GM23248 (cell line): Measurements from ENCODE around the gene CLCN4. TPM values are rescaled to one million over a fixed set of nuclear protein-coding genes. Genes with fewer than 3 reads are reported as not detected.

Experiments used
- DNase-seq: peaks from one replicate; pipeline ENCODE4 v3.0.0-alpha.2; 2015
- H2AFZ ChIP-seq: fragments of 200-600 bp; sonication (generic); 2 replicates; pipeline ENCODE4 v1.6.1; 2016; ENCODE audit warnings: antibody characterized with exemption
- H3F3A ChIP-seq: fragments of 200-600 bp; sonication (generic); 2 replicates; pipeline ENCODE4 v1.6.1; 2016; ENCODE audit warnings: mild to moderate bottlenecking, antibody characterized with exemption, mixed run types; ENCODE audit not compliant: insufficient read depth
- H3K27ac ChIP-seq: fragments of 200-600 bp; sonication (generic); 2 replicates; pipeline ENCODE4 v1.5.1; 2016; ENCODE audit warnings: mild to moderate bottlenecking
- H3K27me3 ChIP-seq: fragments of 200-600 bp; sonication (generic); replicated peaks from 2 replicates; pipeline ENCODE4 v1.6.1; 2016; ENCODE audit warnings: mild to moderate bottlenecking; ENCODE audit not compliant: insufficient read depth
- H3K36me3 ChIP-seq: fragments of 200-600 bp; sonication (generic); 2 replicates; pipeline ENCODE4 v1.6.1; 2016; ENCODE audit warnings: low read depth, mild to moderate bottlenecking
- H3K4me1 ChIP-seq: fragments of 200-600 bp; sonication (generic); 2 replicates; pipeline ENCODE4 v1.6.1; 2016; ENCODE audit warnings: mild to moderate bottlenecking; ENCODE audit not compliant: insufficient read depth
- H3K4me2 ChIP-seq: fragments of 200-600 bp; sonication (generic); one replicate; pipeline ENCODE4 v1.6.1; 2016; ENCODE audit warnings: mild to moderate bottlenecking; ENCODE audit not compliant: unreplicated experiment
- H3K4me3 ChIP-seq: fragments of 200-600 bp; sonication (generic); 2 replicates; pipeline ENCODE4 v1.5.1; 2016; ENCODE audit warnings: mild to moderate bottlenecking
- H3K79me2 ChIP-seq: fragments of 200-600 bp; sonication (generic); 2 replicates; pipeline ENCODE4 v1.6.1; 2016; ENCODE audit warnings: mild to moderate bottlenecking; ENCODE audit not compliant: insufficient read depth
- H3K9ac ChIP-seq: fragments of 200-600 bp; sonication (generic); 2 replicates; pipeline ENCODE4 v1.6.1; 2016; ENCODE audit warnings: mild to moderate bottlenecking
- H3K9me2 ChIP-seq: fragments of 200-600 bp; sonication (generic); 2 replicates; pipeline ENCODE4 v1.6.1; 2016; ENCODE audit warnings: mixed run types, mild to moderate bottlenecking, moderate library complexity; ENCODE audit not compliant: insufficient read depth
- H3K9me3 ChIP-seq: fragments of 200-600 bp; sonication (generic); one replicate; pipeline ENCODE4 v1.6.1; 2017; ENCODE audit warnings: low read depth
- H4K20me1 ChIP-seq: fragments of 200-600 bp; sonication (generic); 2 replicates; pipeline ENCODE4 v1.6.0; 2016; ENCODE audit not compliant: insufficient read depth
- EZH2 ChIP-seq: fragments of 200-600 bp; sonication (generic); IDR thresholded peaks from 2 replicates; pipeline ENCODE4 v1.6.1; 2018; ENCODE audit warnings: antibody characterized with exemption, mild to moderate bottlenecking; ENCODE audit not compliant: insufficient read depth, poor library complexity, severe bottlenecking
- EZH2phosphoT487 ChIP-seq: fragments of 200-600 bp; sonication (generic); IDR thresholded peaks from 2 replicates; pipeline ENCODE4 v1.6.1; 2018; ENCODE audit warnings: antibody characterized with exemption, moderate library complexity, mild to moderate bottlenecking, low read depth; ENCODE audit not compliant: insufficient read depth
- WGBS, 2 experiments: methylation state at CpG; one replicate each; pipeline ENCODE4 v1.1.6; 2015 to 2017; ENCODE audit warnings: low lambda C conversion rate in 2 of 2, low coverage in 1 of 2; ENCODE audit errors: missing lambda C conversion rate in 2 of 2; 5-methylcytosine and 5-hydroxymethylcytosine counted together
- in situ Hi-C: fragments of 300-500 bp; cut with MboI; formaldehyde crosslinking; loops from 2 replicates; pipeline ENCODE4 v1.15.0; 2020
- polyA plus RNA-seq: library from polyadenylated mRNA; unstranded; fragments of >200 nt; fragmentation: Nextera tagmentation; extraction: Ambion mirVana; gene quantifications from 2 replicates; pipeline ENCODE4 v1.2.1, GENCODE V29; 2016
- total RNA-seq: library from RNA; depleted of rRNA; stranded (reverse); fragments of >200 nt; shearing (Covaris generic); gene quantifications from 2 replicates; pipeline ENCODE4 v1.2.3, GENCODE V29; 2014

The CLCN4 gene
- total and polyA plus RNA-seq, 2 experiments from 2014 or later = 0.29 to 0.97 TPM

DNA sequence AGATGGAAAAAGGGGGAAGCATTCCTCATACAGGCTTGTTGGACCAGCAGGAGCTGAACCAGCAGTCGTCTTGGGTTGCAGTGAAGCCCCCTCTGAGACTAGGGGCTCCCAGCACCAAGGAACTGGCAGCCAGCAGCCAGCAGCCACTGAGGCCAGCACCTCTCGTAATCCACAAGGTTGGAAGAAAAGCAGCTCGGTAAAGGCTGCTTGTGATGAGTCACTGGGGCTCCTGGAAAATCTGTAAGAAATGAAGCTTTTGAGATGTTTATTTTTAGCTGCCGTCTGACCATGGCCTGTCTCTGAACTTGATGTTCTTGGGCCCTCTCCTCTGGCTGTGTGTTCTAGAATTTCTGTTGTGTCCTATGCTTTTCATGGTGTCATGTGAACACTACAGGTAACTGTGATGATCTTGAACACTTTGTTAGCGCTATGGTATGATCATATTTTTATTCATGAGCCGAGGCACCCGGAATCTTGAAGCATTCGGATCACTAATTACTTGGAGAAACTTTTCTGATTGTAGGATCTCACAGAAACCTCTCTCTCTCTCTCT, 18.6 kb downstream of the CLCN4 start:
- peak overlapping the region; percentile 35 for H3K4me2 ChIP-seq
- no peak overlapping the region for H3K27ac ChIP-seq
- DNase-seq = peak; percentile 74
- H3F3A ChIP-seq = no peaks in the 10 kb centered on the region
- H3K9me2 ChIP-seq = no peaks in the 10 kb centered on the region
- H3K36me3 ChIP-seq = no peaks in the 10 kb centered on the region
- TF ChIP-seq EZH2phosphoT487 (no peak), EZH2 (no peak)
- no peaks in the 10 kb centered on the region for H4K20me1 ChIP-seq
- no peaks in the 10 kb centered on the region for H3K79me2 ChIP-seq
- in situ Hi-C loops = loop anchor here (25.0 kb wide), 1 partner anchor 562 kb away; no protein-coding TSS in a partner anchor
- WGBS, 2 experiments = 23 to 76% methylated on average over 5 of the region's 8 CpGs
- no peak overlapping the region for H2AFZ ChIP-seq
- H3K9ac ChIP-seq = no peak overlapping the region
- H3K4me1 ChIP-seq = peaks cover 5% of the 10 kb centered on the region
- no peaks in the 10 kb centered on the region for H3K27me3 ChIP-seq
- no peaks in the 10 kb centered on the region for H3K9me3 ChIP-seq
- no peak overlapping the region for H3K4me3 ChIP-seq

- H3K9me3 ChIP-seq = no peaks in the 10 kb centered on the region
- H3K9me2 ChIP-seq = no peaks in the 10 kb centered on the region
- no peaks in the 10 kb centered on the region for H3K79me2 ChIP-seq
- TF ChIP-seq EZH2 (no peak), EZH2phosphoT487 (no peak)
- H3K4me3 ChIP-seq = no peak overlapping the region
- no peak overlapping the region for H2AFZ ChIP-seq
- H3K4me1 ChIP-seq = peaks cover 5% of the 10 kb centered on the region
- DNase-seq = no peak
- H4K20me1 ChIP-seq = no peaks in the 10 kb centered on the region
- no peak overlapping the region for H3K27ac ChIP-seq
- H3K9ac ChIP-seq = no peak overlapping the region
- 49 to 53% methylated on average over 13 to 15 of the region's 16 CpGs for WGBS, 2 experiments
- H3F3A ChIP-seq = no peaks in the 10 kb centered on the region
- no peaks in the 10 kb centered on the region for H3K36me3 ChIP-seq
- in situ Hi-C loops = loop anchor here (25.0 kb wide), 1 partner anchor 561 kb away; no protein-coding TSS in a partner anchor
- no peaks in the 10 kb centered on the region for H3K27me3 ChIP-seq
- H3K4me2 ChIP-seq = no peak overlapping the region
These were observed 19.6 kb downstream of the CLCN4 start for GRCh38 chrX:10176121-10177003.

GRCh38 chrX:10177004-10177396, 20.2 kb downstream of the CLCN4 start:
- DNase-seq = no peak
- Histone ChIP-seq H3K4me1 (peaks cover 5% of the 10 kb centered on the region), H3K4me2 (no peak overlapping the region), H3K36me3 (no peaks in the 10 kb centered on the region), H3K9me3 (no peaks in the 10 kb centered on the region), H3K27ac (no peak overlapping the region), H4K20me1 (no peaks in the 10 kb centered on the region), H2AFZ (no peak overlapping the region), H3K9me2 (no peaks in the 10 kb centered on the region), H3F3A (no peaks in the 10 kb centered on the region), H3K27me3 (no peaks in the 10 kb centered on the region), H3K79me2 (no peaks in the 10 kb centered on the region), H3K4me3 (no peak overlapping the region), H3K9ac (no peak overlapping the region)
- in situ Hi-C loops = loop anchor here (25.0 kb wide), 1 partner anchor 560 kb away; no protein-coding TSS in a partner anchor
- TF ChIP-seq EZH2 = no peak
- TF ChIP-seq EZH2phosphoT487 = no peak
- 64 to 66% methylated on average over 7 of the region's 7 CpGs for WGBS, 2 experiments

DNA sequence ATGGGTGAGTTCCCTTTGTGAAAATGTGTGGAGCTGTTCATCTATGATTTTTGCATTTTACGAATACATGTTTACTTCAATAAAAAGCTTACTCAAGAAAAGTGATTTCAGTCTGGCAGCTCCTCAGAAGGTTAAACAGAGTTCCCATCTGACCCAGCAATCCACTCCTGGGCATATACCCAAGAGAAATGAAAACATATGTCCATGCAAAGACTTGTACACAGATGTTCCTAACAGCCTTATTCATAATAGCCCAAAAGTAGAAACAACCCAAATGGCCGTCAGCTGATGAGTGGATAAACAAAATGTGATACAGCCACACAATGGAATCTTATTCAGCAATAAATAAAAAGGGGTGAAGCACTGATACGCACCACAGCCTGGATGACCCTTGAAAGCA, 20.8 kb downstream of the CLCN4 start:
- no peaks in the 10 kb centered on the region for H3F3A ChIP-seq
- no peak overlapping the region for H3K9ac ChIP-seq
- in situ Hi-C loops = loop anchor here (25.0 kb wide), 1 partner anchor 560 kb away; no protein-coding TSS in a partner anchor
- no peaks in the 10 kb centered on the region for H3K9me3 ChIP-seq
- no peaks in the 10 kb centered on the region for H3K36me3 ChIP-seq
- H2AFZ ChIP-seq = no peak overlapping the region
- WGBS, 2 experiments = 24 to 37% methylated on average over 3 of the region's 3 CpGs
- no peaks in the 10 kb centered on the region for H4K20me1 ChIP-seq
- H3K27me3 ChIP-seq = no peaks in the 10 kb centered on the region
- DNase-seq = peak; percentile 44
- H3K79me2 ChIP-seq = no peaks in the 10 kb centered on the region
- H3K27ac ChIP-seq = no peak overlapping the region
- peaks cover 5% of the 10 kb centered on the region for H3K4me1 ChIP-seq
- no peak overlapping the region for H3K4me2 ChIP-seq
- H3K9me2 ChIP-seq = no peaks in the 10 kb centered on the region
- no peak overlapping the region for H3K4me3 ChIP-seq
- TF ChIP-seq EZH2phosphoT487 = no peak
- TF ChIP-seq EZH2 = no peak
